ENCODE measurements around the gene PLVAP. TPM values are rescaled to one million over a fixed set of nuclear protein-coding genes. Genes with fewer than 3 reads are reported as not detected.

The PLVAP gene
- total RNA-seq, 1 donor from 2014 or later = 0.12 TPM

- TF ChIP-seq, protein P1, sequence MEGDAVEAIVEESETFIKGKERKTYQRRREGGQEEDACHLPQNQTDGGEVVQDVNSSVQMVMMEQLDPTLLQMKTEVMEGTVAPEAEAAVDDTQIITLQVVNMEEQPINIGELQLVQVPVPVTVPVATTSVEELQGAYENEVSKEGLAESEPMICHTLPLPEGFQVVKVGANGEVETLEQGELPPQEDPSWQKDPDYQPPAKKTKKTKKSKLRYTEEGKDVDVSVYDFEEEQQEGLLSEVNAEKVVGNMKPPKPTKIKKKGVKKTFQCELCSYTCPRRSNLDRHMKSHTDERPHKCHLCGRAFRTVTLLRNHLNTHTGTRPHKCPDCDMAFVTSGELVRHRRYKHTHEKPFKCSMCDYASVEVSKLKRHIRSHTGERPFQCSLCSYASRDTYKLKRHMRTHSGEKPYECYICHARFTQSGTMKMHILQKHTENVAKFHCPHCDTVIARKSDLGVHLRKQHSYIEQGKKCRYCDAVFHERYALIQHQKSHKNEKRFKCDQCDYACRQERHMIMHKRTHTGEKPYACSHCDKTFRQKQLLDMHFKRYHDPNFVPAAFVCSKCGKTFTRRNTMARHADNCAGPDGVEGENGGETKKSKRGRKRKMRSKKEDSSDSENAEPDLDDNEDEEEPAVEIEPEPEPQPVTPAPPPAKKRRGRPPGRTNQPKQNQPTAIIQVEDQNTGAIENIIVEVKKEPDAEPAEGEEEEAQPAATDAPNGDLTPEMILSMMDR (IDR thresholded peaks at IDR 0.05; ENCODE audit: unreplicated experiment) = no peak
- peaks cover 10% of the 10 kb centered on the region for H3K27me3 Mint-ChIP-seq
- DNase-seq (ENCODE audit: low spot score, unreplicated experiment) = no peak
- H3K4me1 Mint-ChIP-seq (ENCODE audit: low read depth) = no peaks in the 10 kb centered on the region
- no peaks in the 10 kb centered on the region for H3K9me3 Mint-ChIP-seq (ENCODE audit: low read depth)
- no peaks in the 10 kb centered on the region for H3K36me3 Mint-ChIP-seq (ENCODE audit: insufficient read depth)
- H3K4me3 Mint-ChIP-seq (ENCODE audit: low read depth) = no peak overlapping the region
- H3K27ac Mint-ChIP-seq = no peak overlapping the region
Observed at GRCh38 chr19:17358395-17358794, 18.7 kb downstream of the PLVAP start.

DNA sequence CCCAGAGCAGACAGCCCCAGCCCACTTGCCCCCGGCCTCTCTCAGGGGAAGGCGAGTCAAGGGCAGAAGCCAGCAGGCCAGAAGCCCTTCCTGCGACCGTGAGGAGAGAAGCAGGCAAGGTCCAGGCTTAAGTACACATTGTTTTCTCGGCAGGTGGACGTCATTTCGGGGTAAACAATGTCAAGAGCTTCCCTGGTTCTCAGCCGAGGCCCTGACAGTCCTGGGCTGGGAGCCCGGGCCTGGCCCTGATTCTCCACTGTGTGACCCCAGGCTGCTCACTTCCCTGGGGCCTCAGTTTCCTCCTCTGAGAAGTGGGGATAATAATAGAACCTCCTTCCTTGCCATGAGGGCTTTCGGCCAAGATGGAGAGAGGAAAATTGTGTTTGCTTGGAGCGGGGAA is 19.4 kb downstream of the PLVAP start:
- Mint-ChIP-seq H3K27me3 (peaks cover 14% of the 10 kb centered on the region), H3K9me3 (ENCODE audit: low read depth) (no peaks in the 10 kb centered on the region), H3K36me3 (ENCODE audit: insufficient read depth) (no peaks in the 10 kb centered on the region), H3K27ac (no peak overlapping the region), H3K4me1 (ENCODE audit: low read depth) (no peaks in the 10 kb centered on the region), H3K4me3 (ENCODE audit: low read depth) (no peak overlapping the region)
- TF ChIP-seq, protein P1 (IDR thresholded peaks at IDR 0.05; ENCODE audit: unreplicated experiment) = no peak
- DNase-seq (ENCODE audit: low spot score, unreplicated experiment) = no peak

DNA sequence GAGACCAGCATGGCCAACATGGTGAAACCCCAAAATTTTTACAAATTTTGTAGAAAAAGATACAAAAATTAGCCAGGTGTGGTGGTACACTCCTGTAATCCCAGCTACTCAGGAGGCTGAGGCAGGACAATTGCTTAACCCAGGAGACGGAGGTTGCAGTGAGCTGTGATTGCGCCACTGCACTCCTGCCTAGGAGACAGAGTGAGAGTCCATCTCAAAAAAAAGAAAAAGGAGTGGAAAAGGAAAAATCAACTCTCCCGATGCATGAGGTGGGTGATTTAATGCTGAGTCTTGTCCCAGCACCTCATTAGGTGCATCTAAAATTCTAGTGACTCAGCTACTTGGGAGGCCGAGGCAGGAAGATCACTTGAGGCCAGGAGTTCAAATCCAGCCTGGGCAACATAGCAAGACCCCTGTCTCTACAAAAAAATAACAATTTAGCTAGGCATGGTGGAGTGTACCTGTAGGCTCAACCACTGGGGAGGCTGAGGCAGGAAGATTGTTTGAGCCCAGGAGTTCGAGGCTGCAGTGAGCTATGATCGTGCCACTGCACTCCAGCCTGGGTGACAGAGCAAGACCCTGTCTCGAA is 20.0 kb downstream of the PLVAP start:
- DNase-seq (ENCODE audit: low spot score, unreplicated experiment) = no peak
- Mint-ChIP-seq H3K4me1 (ENCODE audit: low read depth) (no peaks in the 10 kb centered on the region), H3K27me3 (peaks cover 10% of the 10 kb centered on the region), H3K4me3 (ENCODE audit: low read depth) (no peak overlapping the region), H3K9me3 (ENCODE audit: low read depth) (no peaks in the 10 kb centered on the region), H3K27ac (no peak overlapping the region), H3K36me3 (ENCODE audit: insufficient read depth) (no peaks in the 10 kb centered on the region)
- TF ChIP-seq, protein P1 (IDR thresholded peaks at IDR 0.05; ENCODE audit: unreplicated experiment) = no peak

DNA sequence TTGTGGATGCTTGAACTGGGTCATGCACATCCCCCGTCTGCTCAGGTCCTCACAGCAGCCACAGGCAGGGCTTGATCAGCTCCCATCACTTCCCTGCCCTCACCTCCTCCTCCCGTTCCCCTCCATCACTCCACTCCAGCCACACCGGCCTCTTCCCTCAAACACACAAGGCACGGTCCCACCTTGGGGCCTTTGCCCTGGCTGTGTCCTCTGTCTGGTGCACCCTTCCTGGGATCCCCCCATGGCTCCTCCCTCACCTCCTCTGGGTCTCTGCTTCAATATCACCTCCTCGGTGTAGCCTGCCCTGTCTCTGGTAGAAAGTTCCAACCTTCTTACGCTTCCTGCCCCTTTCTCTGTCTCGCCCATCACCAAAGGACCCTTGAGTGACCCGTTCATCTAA is 23.8 kb downstream of the PLVAP start:
- no peak overlapping the region for H3K27ac Mint-ChIP-seq
- no peaks in the 10 kb centered on the region for H3K4me1 Mint-ChIP-seq (ENCODE audit: low read depth)
- no peak overlapping the region for H3K4me3 Mint-ChIP-seq (ENCODE audit: low read depth)
- H3K36me3 Mint-ChIP-seq (ENCODE audit: insufficient read depth) = no peaks in the 10 kb centered on the region
- H3K9me3 Mint-ChIP-seq (ENCODE audit: low read depth) = no peaks in the 10 kb centered on the region
- DNase-seq (ENCODE audit: low spot score, unreplicated experiment) = no peak
- peaks cover 22% of the 10 kb centered on the region for H3K27me3 Mint-ChIP-seq
- TF ChIP-seq, protein P1 (IDR thresholded peaks at IDR 0.05; ENCODE audit: unreplicated experiment) = no peak

- TF ChIP-seq, protein P1 (IDR thresholded peaks at IDR 0.05; ENCODE audit: unreplicated experiment) = no peak
- Mint-ChIP-seq H3K9me3 (ENCODE audit: low read depth) (no peaks in the 10 kb centered on the region), H3K27me3 (peaks cover 25% of the 10 kb centered on the region), H3K27ac (no peak overlapping the region), H3K36me3 (ENCODE audit: insufficient read depth) (no peaks in the 10 kb centered on the region), H3K4me3 (ENCODE audit: low read depth) (no peak overlapping the region), H3K4me1 (ENCODE audit: low read depth) (no peaks in the 10 kb centered on the region)
- no peak for DNase-seq (ENCODE audit: low spot score, unreplicated experiment)
Observed at GRCh38 chr19:17352608-17353280, 24.4 kb downstream of the PLVAP start.
